Panc1 (cell line): ENCODE measurements around the gene MUC5AC. TPM values are rescaled to one million over a fixed set of nuclear protein-coding genes. Genes with fewer than 3 reads are reported as not detected.

Experiments
- ATAC-seq: fragments of 200-7000 bp; cut with Tn5 transposase; 2 replicates; pipeline ENCODE4 v1.9.1; 2020; ENCODE audit warnings: mild to moderate bottlenecking, moderate library complexity
- BruUV-seq: library from RNA; stranded (reverse); fragments of 400-500 nt; replicated peaks from 2 replicates; lab custom pipeline; 2021; lab: Mats Ljungman, UMichigan
- CTCF ChIA-PET: fragments of 300-600 bp; sonication (Branson Sonifier 250); formaldehyde crosslinking; loops from one replicate; lab custom pipeline; 2022; ENCODE audit warnings: antibody characterized with exemption; lab: Charles Lee
- POLR2A ChIA-PET: fragments of 300-600 bp; sonication (Branson Sonifier 250); formaldehyde crosslinking; loops from one replicate; lab custom pipeline; 2022; ENCODE audit warnings: antibody characterized with exemption; lab: Charles Lee
- DNase-seq: peaks from one replicate; pipeline ENCODE4 v3.0.0-alpha.2; 2010; ENCODE audit warnings: low read depth, low spot score
- H3K27ac ChIP-seq: 2 replicates; pipeline ENCODE4 v1.5.1; 2011; ENCODE audit warnings: mild to moderate bottlenecking, low read length, inconsistent platforms
- H3K27me3 ChIP-seq: fragments of 200-500 bp; sonication (Bioruptor generic); 2 replicates; pipeline ENCODE4 v1.6.0; 2014; ENCODE audit warnings: low read length, inconsistent platforms; ENCODE audit not compliant: control insufficient read depth, insufficient read depth
- H3K36me3 ChIP-seq: fragments of 200-500 bp; sonication (Bioruptor generic); 2 replicates; pipeline ENCODE4 v1.5.1; 2014; ENCODE audit warnings: inconsistent platforms, mild to moderate bottlenecking, low read length, moderate library complexity; ENCODE audit not compliant: control insufficient read depth, insufficient read depth
- H3K4me1 ChIP-seq: 2 replicates; pipeline ENCODE4 v1.5.1; 2011; ENCODE audit warnings: inconsistent platforms, mild to moderate bottlenecking, low read length, moderate library complexity; ENCODE audit not compliant: control insufficient read depth, insufficient read depth
- H3K4me3 ChIP-seq, 2 experiments: 2 replicates each; pipeline ENCODE4 v1.5.1; 2011 to 2012; ENCODE audit warnings: low read depth in 2 of 2, low read length in 2 of 2, mild to moderate bottlenecking in 2 of 2, inconsistent platforms in 1 of 2, moderate library complexity in 1 of 2
- H3K9me3 ChIP-seq: fragments of 200-500 bp; sonication (Bioruptor generic); 2 replicates; pipeline ENCODE4 v1.5.1; 2014; ENCODE audit warnings: low read depth, mild to moderate bottlenecking, inconsistent platforms, low read length, moderate library complexity; ENCODE audit not compliant: control insufficient read depth, insufficient read depth
- POLR2AphosphoS5 ChIP-seq: IDR thresholded peaks from 2 replicates; pipeline ENCODE4 v1.6.1; 2012; ENCODE audit warnings: mild to moderate bottlenecking, low read depth, low read length, moderate library complexity
- REST ChIP-seq, 2 experiments: IDR thresholded peaks; 2 replicates each; pipeline ENCODE4 v1.6.1; 2011 to 2012; ENCODE audit warnings: low read depth in 2 of 2, control low read depth in 1 of 2, low read length in 1 of 2, mild to moderate bottlenecking in 1 of 2, moderate library complexity in 1 of 2; ENCODE audit not compliant: insufficient read depth in 1 of 2
- SIN3A ChIP-seq: IDR thresholded peaks from 2 replicates; pipeline ENCODE4 v1.6.1; 2012; ENCODE audit warnings: low read depth, mild to moderate bottlenecking, low read length, moderate library complexity, borderline replicate concordance; ENCODE audit not compliant: insufficient read depth
- TCF7L2 ChIP-seq: IDR thresholded peaks from 2 replicates; pipeline ENCODE4 v1.6.1; 2011; ENCODE audit warnings: mild to moderate bottlenecking, low read depth, low read length, inconsistent platforms
- in situ Hi-C: cut with HindIII; loops from 2 replicates; pipeline ENCODE4 v1.10.0; 2016; ENCODE audit warnings: low sequenced_read_pairs, low pct_unique_long_range_greater_than_20kb
- intact Hi-C: fragments of 100-400 bp; cut with micrococcal nuclease; formaldehyde crosslinking; loops from one replicate; pipeline ENCODE4 v1.10.0; 2022; ENCODE audit not compliant: unreplicated experiment
- total RNA-seq: library from RNA; stranded (reverse); gene quantifications from one replicate; pipeline ENCODE4 v1.2.1, GENCODE V29; 2021; ENCODE audit not compliant: unreplicated experiment
- TF ChIP-seq, protein P1 (sequence below): fragments of 450-650 bp; IDR thresholded peaks from 2 replicates; pipeline ENCODE4 v1.5.1; 2017; ENCODE audit warnings: mild to moderate bottlenecking

Gene MUC5AC
- total RNA-seq, 1 experiment from 2014 or later, result 0.03 TPM

DNA sequence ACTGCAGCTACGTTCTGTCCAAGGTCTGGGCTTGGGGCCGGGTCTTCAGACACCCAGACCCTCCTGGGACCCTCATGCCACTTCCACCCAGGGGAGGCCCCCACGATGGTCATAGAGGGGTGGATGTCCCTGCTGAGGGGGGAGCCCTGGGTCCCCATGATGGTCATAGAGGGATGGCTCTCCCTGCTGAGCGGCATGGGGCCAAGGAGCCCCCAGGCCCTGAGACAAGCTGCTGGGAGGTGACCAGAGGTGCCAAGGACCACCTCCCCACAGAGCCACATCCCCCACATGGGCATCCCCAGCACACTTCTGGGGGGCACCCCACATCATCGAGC lies 72.3 kb downstream of the MUC5AC start:
- ATAC-seq (no peak), DNase-seq (no peak)
- H3K27ac ChIP-seq, result no peak overlapping the region
- BruUV-seq, result no TSS peak
- H3K27me3 ChIP-seq, result no peaks in the 10 kb centered on the region; the same call in 1 of the 2 replicates
- CTCF ChIA-PET, result interaction anchor here (0.6 kb wide), 1 partner anchor 14 kb away, joined by 3 read pairs; no protein-coding TSS in a partner anchor
- no peak overlapping the region for H3K4me3 ChIP-seq
- POLR2A ChIA-PET, result interaction anchor here (0.7 kb wide), 1 partner anchor 17 kb away, joined by 3 read pairs; no protein-coding TSS in a partner anchor
- in situ Hi-C loops, result no loop called here
- H3K9me3 ChIP-seq, result no peaks in the 10 kb centered on the region
- intact Hi-C loops, result no loop called here
- H3K36me3 ChIP-seq, result no peaks in the 10 kb centered on the region
- peaks cover 10% of the 10 kb centered on the region; the same call in 1 of the 2 replicates for H3K4me1 ChIP-seq
- no peak for TF ChIP-seq POLR2AphosphoS5
- TF ChIP-seq REST (IDR thresholded peaks at IDR 0.05; ENCODE audit: insufficient read depth in 1 of 2, low read depth in 2 of 2, low read length in 1 of 2), result no peak
- no peak for TF ChIP-seq SIN3A
- no peak for TF ChIP-seq TCF7L2
- TF ChIP-seq, protein P1, sequence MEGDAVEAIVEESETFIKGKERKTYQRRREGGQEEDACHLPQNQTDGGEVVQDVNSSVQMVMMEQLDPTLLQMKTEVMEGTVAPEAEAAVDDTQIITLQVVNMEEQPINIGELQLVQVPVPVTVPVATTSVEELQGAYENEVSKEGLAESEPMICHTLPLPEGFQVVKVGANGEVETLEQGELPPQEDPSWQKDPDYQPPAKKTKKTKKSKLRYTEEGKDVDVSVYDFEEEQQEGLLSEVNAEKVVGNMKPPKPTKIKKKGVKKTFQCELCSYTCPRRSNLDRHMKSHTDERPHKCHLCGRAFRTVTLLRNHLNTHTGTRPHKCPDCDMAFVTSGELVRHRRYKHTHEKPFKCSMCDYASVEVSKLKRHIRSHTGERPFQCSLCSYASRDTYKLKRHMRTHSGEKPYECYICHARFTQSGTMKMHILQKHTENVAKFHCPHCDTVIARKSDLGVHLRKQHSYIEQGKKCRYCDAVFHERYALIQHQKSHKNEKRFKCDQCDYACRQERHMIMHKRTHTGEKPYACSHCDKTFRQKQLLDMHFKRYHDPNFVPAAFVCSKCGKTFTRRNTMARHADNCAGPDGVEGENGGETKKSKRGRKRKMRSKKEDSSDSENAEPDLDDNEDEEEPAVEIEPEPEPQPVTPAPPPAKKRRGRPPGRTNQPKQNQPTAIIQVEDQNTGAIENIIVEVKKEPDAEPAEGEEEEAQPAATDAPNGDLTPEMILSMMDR, result no peak

DNA sequence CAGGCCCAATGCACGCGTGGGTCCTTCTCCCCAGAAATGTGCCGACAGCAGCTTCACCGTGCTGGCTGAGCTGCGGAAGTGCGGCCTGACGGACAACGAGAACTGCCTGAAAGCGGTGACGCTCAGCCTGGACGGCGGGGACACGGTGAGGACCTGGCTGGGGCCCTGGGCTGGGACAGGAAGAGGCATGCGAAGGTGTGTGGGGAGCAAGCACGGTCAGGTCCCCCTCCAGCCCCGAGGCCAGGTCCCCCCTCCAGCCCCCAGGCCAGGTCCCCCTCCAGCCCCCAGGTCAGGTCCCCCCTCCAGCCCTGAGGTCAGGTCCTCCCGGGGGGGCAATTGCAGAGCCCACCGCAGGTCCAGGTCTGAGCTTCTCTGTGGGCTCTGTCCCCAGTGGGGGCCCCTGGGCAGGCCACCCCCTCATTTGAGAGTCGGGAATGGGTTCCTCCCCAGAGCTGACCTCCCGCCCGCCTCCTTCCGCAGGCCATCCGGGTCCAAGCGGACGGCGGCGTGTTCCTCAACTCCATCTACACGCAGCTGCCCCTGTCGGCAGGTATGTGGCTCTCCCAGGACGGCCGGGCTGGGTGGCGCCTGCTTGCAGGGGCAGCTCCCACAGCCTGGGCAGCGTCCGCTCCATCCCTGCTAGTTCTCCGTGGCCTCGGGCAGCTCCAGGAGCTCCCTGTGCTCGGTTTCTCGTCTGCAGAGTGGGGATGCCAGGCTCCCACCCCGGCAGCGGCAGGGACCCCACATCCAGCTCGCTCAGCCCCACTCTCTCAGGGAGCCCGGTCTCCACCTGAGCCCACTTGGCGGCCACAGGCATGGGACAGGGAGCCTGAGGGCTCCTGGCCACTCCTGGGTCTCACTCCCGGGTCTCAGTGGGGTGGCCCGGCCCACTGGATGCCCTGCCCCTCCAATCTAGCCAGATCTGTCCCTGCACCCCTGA lies 73.0 kb downstream of the MUC5AC start:
- ChIA-PET CTCF (interaction anchor here (1.0 kb wide), 1 partner anchor 11 kb away, joined by 3 read pairs; no protein-coding TSS in a partner anchor), POLR2A (no interaction called here)
- TF ChIP-seq TCF7L2, result no peak
- TF ChIP-seq, protein P1, result peak; percentile 39
- no peak for TF ChIP-seq REST (IDR thresholded peaks at IDR 0.05; ENCODE audit: insufficient read depth in 1 of 2, low read depth in 2 of 2, low read length in 1 of 2)
- no peak for TF ChIP-seq SIN3A
- no peak for TF ChIP-seq POLR2AphosphoS5
- BruUV-seq, result no TSS peak
- no peak overlapping the region for H3K4me3 ChIP-seq
- no peak overlapping the region for H3K27ac ChIP-seq
- ATAC-seq, result peak; percentile 21; the same call in 1 of the 2 replicates
- no peaks in the 10 kb centered on the region; the same call in 1 of the 2 replicates for H3K27me3 ChIP-seq
- no peaks in the 10 kb centered on the region for H3K9me3 ChIP-seq
- intact Hi-C loops, result no loop called here
- DNase-seq, result no peak
- in situ Hi-C loops, result no loop called here
- no peaks in the 10 kb centered on the region for H3K36me3 ChIP-seq
- peaks cover 9% of the 10 kb centered on the region; the same call in 1 of the 2 replicates for H3K4me1 ChIP-seq
